Germinal center (tissue), 1 donor: Measurements from ENCODE around the gene ADCYAP1R1.
"Not testable (repeated sequence)": the region's sequence is repeated elsewhere in the genome, so short reads cannot be mapped to it uniquely, and the experiment has no call there.

ENCODE experiments used
- DNase-seq: peaks from one replicate; pipeline ENCODE4 v3.0.0; 2012; ENCODE audit warnings: mixed read lengths, low spot score

The ADCYAP1R1 gene

DNA sequence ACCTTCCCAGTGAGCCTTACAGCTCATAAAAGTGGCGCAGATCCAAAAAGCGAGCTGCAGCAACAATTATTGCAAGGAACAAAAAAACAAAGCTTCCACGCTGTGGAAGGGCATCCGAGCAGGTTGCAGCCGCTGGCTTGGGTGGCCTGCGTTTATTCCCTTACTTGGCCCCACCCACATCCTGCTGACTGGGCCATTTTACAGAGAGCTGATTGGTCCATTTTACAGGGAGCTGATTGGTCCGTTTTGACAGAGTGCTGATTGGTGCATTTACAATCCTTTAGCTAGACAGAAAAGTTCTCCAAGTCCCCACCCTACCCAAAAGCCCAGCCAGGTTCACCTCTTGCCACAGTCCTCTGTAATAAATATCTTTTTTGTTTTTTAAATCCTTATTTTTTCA is 85.1 kb downstream of the ADCYAP1R1 start:
- DNase-seq, result no peak

DNA sequence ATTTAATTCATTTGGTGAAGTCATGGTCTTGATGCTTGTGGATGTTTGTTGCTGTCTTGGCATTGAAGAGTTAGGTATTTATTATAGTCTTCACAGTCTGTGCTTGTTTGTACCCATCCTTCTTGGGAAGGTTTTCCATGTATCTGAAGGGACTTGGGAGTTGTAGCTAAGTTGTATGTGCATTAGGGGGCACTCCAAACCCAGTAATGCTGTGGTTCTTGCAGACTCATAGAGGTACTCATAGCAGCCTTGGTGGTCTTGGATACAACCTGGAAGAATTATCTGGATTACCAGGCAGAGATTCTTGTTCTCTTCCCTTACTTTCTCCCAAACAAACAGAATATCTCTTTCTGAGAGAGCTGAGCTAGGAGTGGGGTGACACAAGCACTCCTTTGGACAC is 93.2 kb downstream of the ADCYAP1R1 start:
- no peak for DNase-seq

DNA sequence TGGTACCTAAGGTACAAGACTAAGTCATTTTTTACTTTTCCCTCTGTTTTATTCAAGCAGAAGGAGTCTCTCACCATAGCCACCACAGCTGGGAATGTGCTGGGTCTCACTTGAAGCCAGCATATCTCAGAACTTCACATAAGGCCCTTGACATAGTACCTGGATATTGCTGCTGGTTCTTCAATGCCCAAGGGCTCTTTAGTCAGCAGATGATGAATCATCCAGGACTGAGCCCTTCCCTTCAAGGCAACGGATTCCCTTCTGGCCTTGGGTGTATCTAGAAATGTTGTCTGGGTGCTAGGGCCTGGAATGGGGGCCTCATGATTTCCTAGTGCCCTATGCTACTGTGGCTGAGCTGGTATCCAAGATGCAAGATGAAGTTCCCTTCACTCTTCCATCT is 93.9 kb downstream of the ADCYAP1R1 start:
- DNase-seq, result no peak

DNA sequence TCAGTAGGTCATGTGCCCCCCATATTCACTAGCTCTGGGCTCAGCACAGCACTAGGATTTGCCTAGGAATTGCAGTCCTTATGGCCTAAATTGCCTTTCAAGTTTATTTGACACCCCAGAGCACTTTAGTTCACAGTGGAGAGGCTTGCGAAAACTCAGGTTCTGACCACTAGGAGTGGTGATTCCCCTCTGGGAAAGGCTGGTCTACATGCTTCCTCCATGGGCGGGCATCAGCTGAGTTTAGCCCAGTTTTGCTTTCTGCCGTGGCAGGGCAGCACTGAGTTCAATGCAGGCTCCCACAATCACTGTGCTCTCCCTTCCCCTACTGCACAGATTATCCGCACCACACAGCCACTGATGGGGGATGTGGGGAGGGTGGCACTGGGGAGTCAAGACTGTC is 94.4 kb downstream of the ADCYAP1R1 start:
- no peak for DNase-seq

- no peak for DNase-seq
Measured at GRCh38 chr7:31151849-31152248, 99.7 kb downstream of the ADCYAP1R1 start.

- not testable (repeated sequence) for DNase-seq
Measured at GRCh38 chr7:31153318-31153717, 101.2 kb downstream of the ADCYAP1R1 start.

DNA sequence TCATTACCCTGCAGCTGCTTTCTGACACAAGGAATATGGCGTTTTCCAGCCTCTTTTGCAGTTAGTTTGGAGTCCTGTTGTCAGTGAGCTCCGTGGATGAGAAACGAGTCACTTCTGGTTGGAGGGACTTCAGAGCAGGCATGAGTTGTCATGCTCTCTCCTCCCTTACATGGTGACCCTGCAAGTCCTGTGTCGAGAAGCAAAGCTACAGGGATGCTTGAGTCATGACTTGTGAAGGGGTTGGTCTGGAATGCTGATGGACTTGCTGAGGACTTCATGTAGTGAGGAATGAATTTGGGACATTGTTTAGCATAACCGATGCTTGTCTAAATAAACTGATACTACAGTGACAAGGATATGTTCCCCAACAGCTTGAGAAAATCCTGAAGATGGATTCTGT is 108.8 kb downstream of the ADCYAP1R1 start:
- DNase-seq, result no peak
